Measurements from ENCODE around the gene GAMT.
A peak's percentile ranks its signal among the peaks of the same experiment; 100 is the strongest.

The GAMT gene

DNA sequence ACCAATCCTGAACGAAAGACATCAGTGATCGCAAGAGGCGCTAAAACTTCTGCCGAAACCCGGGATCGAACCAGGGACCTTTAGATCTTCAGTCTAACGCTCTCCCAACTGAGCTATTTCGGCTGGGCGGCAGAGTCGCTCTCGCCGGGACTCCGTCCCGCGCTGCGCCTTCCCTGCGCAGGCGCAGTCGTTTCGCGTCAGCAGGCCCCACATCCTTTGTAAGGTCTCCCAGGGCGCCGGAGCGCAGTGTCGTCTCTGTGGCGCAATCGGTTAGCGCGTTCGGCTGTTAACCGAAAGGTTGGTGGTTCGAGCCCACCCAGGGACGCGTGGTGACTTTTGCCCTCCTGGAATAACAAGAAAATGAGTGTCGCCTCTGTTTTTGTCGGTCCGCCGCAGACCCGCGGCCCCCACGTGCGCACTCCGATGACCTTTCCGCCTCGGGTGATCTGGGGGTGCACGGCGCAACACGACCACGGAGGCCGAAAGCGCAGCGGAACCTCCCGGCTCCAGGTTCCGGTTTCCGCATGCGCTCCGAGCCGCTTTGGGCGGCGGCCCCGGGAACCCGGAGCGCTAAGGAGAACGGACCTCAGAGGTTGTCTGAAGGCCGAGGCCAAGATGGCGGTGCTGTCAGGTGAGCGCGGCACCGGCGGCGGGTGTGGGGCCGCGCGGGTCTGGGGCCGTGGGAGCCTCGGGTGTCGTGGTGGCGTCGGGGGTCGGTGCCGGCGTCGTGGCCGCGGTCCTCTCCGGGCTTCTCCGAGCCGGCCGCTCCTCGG, 17.8 kb downstream of the GAMT start, which contains the start of gene NDUFS7:
NDUFS7 (plus strand) TSS at position 596 of the 773 bp plus-strand sequence; CDS start at position 616, 20 bp downstream.
- H3K4me3 ChIP-seq (ENCODE audit: low read depth, low read length): peak within 1 kb of the TSS; percentile 100
- 0 out of 2 replicates have a peak, but pooled peaks have one; percentile 10 for TF ChIP-seq CTCF (IDR thresholded peaks at IDR 0.05; ENCODE audit: control insufficient read depth, extremely low read depth, insufficient read depth)
- DNase-seq (ENCODE audit: low read depth): peak; percentile 68

GRCh38 chr19:1383017-1383311, 18.4 kb downstream of the GAMT start:
- H3K4me3 ChIP-seq (ENCODE audit: low read depth, low read length): no peak overlapping the region

DNA sequence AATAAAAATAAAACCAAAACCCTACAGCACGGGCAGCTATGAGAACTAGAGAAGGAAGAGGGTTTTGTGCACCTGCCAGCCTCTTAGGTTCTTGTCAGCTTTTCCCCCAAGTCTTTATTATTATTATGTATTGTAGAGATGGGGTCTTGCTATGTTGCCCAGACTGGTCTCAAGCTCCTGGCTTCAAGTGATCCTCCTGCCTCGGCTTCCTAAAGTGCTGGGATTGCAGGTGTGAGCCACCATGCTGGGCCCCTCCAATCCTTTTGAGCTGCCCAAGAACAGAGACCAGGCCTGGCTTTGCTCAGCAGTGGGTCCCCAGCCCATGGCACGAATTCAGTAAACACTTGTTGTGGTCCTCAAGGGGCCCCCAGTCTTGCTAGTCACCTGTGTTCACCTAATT, 19.1 kb downstream of the GAMT start:
- H3K4me3 ChIP-seq (ENCODE audit: low read depth, low read length): no peak overlapping the region
- no peak for DNase-seq (ENCODE audit: low read depth)
- no peak for TF ChIP-seq CTCF (IDR thresholded peaks at IDR 0.05; ENCODE audit: control insufficient read depth, extremely low read depth, insufficient read depth)

More at GRCh38 chr19:1383017-1383311, 18.4 kb downstream of the GAMT start:
- no peak for DNase-seq (ENCODE audit: low read depth)
- no peak for TF ChIP-seq CTCF (IDR thresholded peaks at IDR 0.05; ENCODE audit: control insufficient read depth, extremely low read depth, insufficient read depth)

GRCh38 chr19:1379961-1380489, 21.3 kb downstream of the GAMT start:
- H3K4me3 ChIP-seq (ENCODE audit: low read depth, low read length): no peak overlapping the region
- no peak for TF ChIP-seq CTCF (IDR thresholded peaks at IDR 0.05; ENCODE audit: control insufficient read depth, extremely low read depth, insufficient read depth)
- DNase-seq (ENCODE audit: low read depth): no peak

DNA sequence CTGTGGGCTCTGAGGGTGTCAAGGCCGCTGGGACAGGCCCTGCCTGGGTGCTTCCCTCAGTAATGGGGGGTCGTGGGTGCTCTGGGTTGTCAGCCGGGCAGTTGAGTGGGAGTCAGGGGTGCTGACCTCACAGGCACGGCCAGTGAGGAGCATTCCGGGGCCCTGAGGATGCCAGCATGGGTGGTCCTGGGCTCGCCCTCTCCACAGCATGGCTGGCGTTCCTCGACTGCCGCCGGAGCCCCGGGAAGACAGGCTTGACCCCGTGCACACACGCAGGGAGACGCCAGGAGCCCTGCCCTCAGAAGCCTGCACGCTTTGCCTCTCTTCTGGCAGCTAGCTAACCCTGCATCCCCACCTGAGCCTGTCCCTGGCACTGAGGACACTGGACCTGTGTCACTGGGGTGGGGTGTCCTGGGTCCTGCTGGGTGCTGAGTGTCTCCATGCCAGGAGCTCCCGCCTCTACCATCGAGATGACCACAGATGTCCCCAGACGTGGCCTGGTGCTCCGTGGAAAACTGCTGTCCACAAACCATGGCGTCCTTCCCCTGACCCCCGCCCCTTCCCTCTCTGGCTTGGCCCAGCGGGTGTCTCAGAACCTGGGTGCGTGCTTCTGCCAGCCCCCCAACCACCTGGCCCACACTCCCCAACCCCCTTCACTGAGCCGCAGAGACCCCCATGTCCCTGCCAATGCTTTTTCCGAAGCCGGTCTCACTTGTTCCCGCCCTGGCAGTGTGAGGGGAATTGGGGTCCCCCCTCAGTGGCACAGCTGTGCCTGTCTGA, 22.0 kb downstream of the GAMT start:
- TF ChIP-seq CTCF (IDR thresholded peaks at IDR 0.05; ENCODE audit: control insufficient read depth, extremely low read depth, insufficient read depth): no peak
- H3K4me3 ChIP-seq (ENCODE audit: low read depth, low read length): no peak overlapping the region
- no peak for DNase-seq (ENCODE audit: low read depth)

DNA sequence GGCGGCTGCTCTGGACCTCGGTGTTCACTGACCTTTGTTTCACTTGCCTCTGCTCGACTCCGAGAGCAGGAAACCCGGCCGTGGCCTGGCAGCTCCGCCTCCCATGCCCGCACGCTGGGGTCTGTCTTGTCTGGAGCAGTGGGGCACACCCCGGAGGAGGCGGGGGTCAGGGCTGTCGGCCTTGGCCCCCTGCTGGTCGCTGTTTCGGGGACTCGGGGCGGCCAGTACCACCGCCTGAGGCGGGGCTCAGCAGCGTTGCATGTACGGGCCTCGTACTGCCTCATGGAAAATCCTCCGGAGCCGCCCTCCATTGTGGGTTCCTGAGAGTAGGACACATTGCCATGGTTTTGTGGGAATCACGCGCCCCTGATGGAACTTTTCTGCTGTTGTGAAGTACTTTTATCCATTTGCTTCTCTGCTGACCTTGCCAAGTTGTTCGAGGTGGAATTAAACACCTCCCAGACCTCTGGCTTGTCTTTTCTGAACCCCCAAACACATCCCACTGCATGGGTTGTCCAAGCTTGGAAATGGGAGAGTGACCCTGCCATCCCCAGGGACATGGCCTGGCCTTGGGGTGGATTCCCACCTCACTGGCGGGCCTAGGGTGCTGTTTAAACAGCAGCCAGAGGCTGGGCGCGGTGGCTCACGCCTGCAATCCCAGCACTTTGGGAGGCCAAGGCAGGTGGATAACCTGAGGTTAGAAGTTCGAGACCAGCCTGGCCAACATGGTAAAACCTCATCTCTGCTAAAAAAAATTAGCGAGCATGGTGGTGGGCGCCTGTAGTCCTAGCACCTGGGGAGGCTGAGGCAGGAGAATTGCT, 23.2 kb downstream of the GAMT start:
- no peak for TF ChIP-seq CTCF (IDR thresholded peaks at IDR 0.05; ENCODE audit: control insufficient read depth, extremely low read depth, insufficient read depth)
- DNase-seq (ENCODE audit: low read depth): no peak
- no peak overlapping the region for H3K4me3 ChIP-seq (ENCODE audit: low read depth, low read length)

All from LNCaP clone FGC (cell line).